Measurements from ENCODE around the gene CDH13.

Gene CDH13

GRCh38 chr16:83310816-83311215 is 684.0 kb downstream of the CDH13 start:
- Mint-ChIP-seq H3K27ac (no peak overlapping the region), H3K9me3 (peaks cover 2% of the 10 kb centered on the region), H3K36me3 (ENCODE audit: low read depth) (no peaks in the 10 kb centered on the region), H3K4me3 (no peak overlapping the region), H3K27me3 (no peaks in the 10 kb centered on the region), H3K4me1 (ENCODE audit: low read depth) (no peaks in the 10 kb centered on the region)
- intact Hi-C loops (cut with micrococcal nuclease) = no loop called here

GRCh38 chr16:83312015-83312717 is 685.4 kb downstream of the CDH13 start:
- H3K9me3 Mint-ChIP-seq = peaks cover 5% of the 10 kb centered on the region
- no peaks in the 10 kb centered on the region for H3K36me3 Mint-ChIP-seq (ENCODE audit: low read depth)
- H3K27me3 Mint-ChIP-seq = no peaks in the 10 kb centered on the region
- no peak overlapping the region for H3K27ac Mint-ChIP-seq
- no peak overlapping the region for H3K4me3 Mint-ChIP-seq
- intact Hi-C loops (cut with micrococcal nuclease) = no loop called here
- H3K4me1 Mint-ChIP-seq (ENCODE audit: low read depth) = no peaks in the 10 kb centered on the region

GRCh38 chr16:83312718-83313245 is 686.0 kb downstream of the CDH13 start:
- Mint-ChIP-seq H3K36me3 (ENCODE audit: low read depth) (no peaks in the 10 kb centered on the region), H3K4me3 (no peak overlapping the region), H3K27ac (no peak overlapping the region), H3K27me3 (no peaks in the 10 kb centered on the region), H3K9me3 (peaks cover 5% of the 10 kb centered on the region), H3K4me1 (ENCODE audit: low read depth) (no peaks in the 10 kb centered on the region)
- intact Hi-C loops (cut with micrococcal nuclease) = no loop called here

GRCh38 chr16:83315271-83315670 is 688.5 kb downstream of the CDH13 start:
- intact Hi-C loops (cut with micrococcal nuclease) = no loop called here
- Mint-ChIP-seq H3K27me3 (no peaks in the 10 kb centered on the region), H3K36me3 (ENCODE audit: low read depth) (no peaks in the 10 kb centered on the region), H3K9me3 (peaks cover 5% of the 10 kb centered on the region), H3K27ac (no peak overlapping the region), H3K4me3 (no peak overlapping the region), H3K4me1 (ENCODE audit: low read depth) (no peaks in the 10 kb centered on the region)

- intact Hi-C loops (cut with micrococcal nuclease) = no loop called here
- Mint-ChIP-seq H3K4me3 (no peak overlapping the region), H3K27me3 (no peaks in the 10 kb centered on the region), H3K9me3 (peaks cover 5% of the 10 kb centered on the region), H3K4me1 (ENCODE audit: low read depth) (no peaks in the 10 kb centered on the region), H3K27ac (no peak overlapping the region), H3K36me3 (ENCODE audit: low read depth) (no peaks in the 10 kb centered on the region)
These were observed 689.7 kb downstream of the CDH13 start for GRCh38 chr16:83316458-83316857.

GRCh38 chr16:83318390-83318789 is 691.6 kb downstream of the CDH13 start:
- Mint-ChIP-seq H3K9me3 (peaks cover 5% of the 10 kb centered on the region), H3K27me3 (peaks cover 1% of the 10 kb centered on the region), H3K4me1 (ENCODE audit: low read depth) (no peaks in the 10 kb centered on the region), H3K27ac (no peak overlapping the region), H3K4me3 (no peak overlapping the region), H3K36me3 (ENCODE audit: low read depth) (no peaks in the 10 kb centered on the region)
- intact Hi-C loops (cut with micrococcal nuclease) = no loop called here

GRCh38 chr16:83328936-83329335 is 702.2 kb downstream of the CDH13 start:
- no peak overlapping the region for H3K4me3 Mint-ChIP-seq
- H3K9me3 Mint-ChIP-seq = no peaks in the 10 kb centered on the region
- H3K4me1 Mint-ChIP-seq (ENCODE audit: low read depth) = no peaks in the 10 kb centered on the region
- H3K27ac Mint-ChIP-seq = no peak overlapping the region
- no peaks in the 10 kb centered on the region for H3K36me3 Mint-ChIP-seq (ENCODE audit: low read depth)
- intact Hi-C loops (cut with micrococcal nuclease) = no loop called here
- H3K27me3 Mint-ChIP-seq = peaks cover 2% of the 10 kb centered on the region

GRCh38 chr16:83329441-83329840 is 702.7 kb downstream of the CDH13 start:
- H3K9me3 Mint-ChIP-seq = no peaks in the 10 kb centered on the region
- H3K36me3 Mint-ChIP-seq (ENCODE audit: low read depth) = no peaks in the 10 kb centered on the region
- peaks cover 2% of the 10 kb centered on the region for H3K27me3 Mint-ChIP-seq
- H3K4me1 Mint-ChIP-seq (ENCODE audit: low read depth) = no peaks in the 10 kb centered on the region
- H3K27ac Mint-ChIP-seq = no peak overlapping the region
- H3K4me3 Mint-ChIP-seq = no peak overlapping the region
- intact Hi-C loops (cut with micrococcal nuclease) = no loop called here

- no peaks in the 10 kb centered on the region for H3K36me3 Mint-ChIP-seq (ENCODE audit: low read depth)
- H3K4me3 Mint-ChIP-seq = no peak overlapping the region
- H3K4me1 Mint-ChIP-seq (ENCODE audit: low read depth) = no peaks in the 10 kb centered on the region
- H3K9me3 Mint-ChIP-seq = no peaks in the 10 kb centered on the region
- H3K27me3 Mint-ChIP-seq = peaks cover 2% of the 10 kb centered on the region
- intact Hi-C loops (cut with micrococcal nuclease) = no loop called here
- H3K27ac Mint-ChIP-seq = no peak overlapping the region
These were observed 703.5 kb downstream of the CDH13 start for GRCh38 chr16:83330251-83330650.

- Mint-ChIP-seq H3K27me3 (no peaks in the 10 kb centered on the region), H3K4me3 (no peak overlapping the region), H3K9me3 (peaks cover 6% of the 10 kb centered on the region), H3K4me1 (ENCODE audit: low read depth) (peaks cover 13% of the 10 kb centered on the region), H3K36me3 (ENCODE audit: low read depth) (no peaks in the 10 kb centered on the region), H3K27ac (no peak overlapping the region)
- intact Hi-C loops (cut with micrococcal nuclease) = no loop called here
These were observed 708.3 kb downstream of the CDH13 start for GRCh38 chr16:83335076-83335475.

GRCh38 chr16:83336603-83337002 is 709.8 kb downstream of the CDH13 start:
- intact Hi-C loops (cut with micrococcal nuclease) = no loop called here
- no peaks in the 10 kb centered on the region for H3K36me3 Mint-ChIP-seq (ENCODE audit: low read depth)
- H3K27me3 Mint-ChIP-seq = no peaks in the 10 kb centered on the region
- H3K4me1 Mint-ChIP-seq (ENCODE audit: low read depth) = peaks cover 13% of the 10 kb centered on the region
- H3K4me3 Mint-ChIP-seq = no peak overlapping the region
- peaks cover 6% of the 10 kb centered on the region for H3K9me3 Mint-ChIP-seq
- H3K27ac Mint-ChIP-seq = no peak overlapping the region

GRCh38 chr16:83338138-83338537 is 711.4 kb downstream of the CDH13 start:
- Mint-ChIP-seq H3K36me3 (ENCODE audit: low read depth) (no peaks in the 10 kb centered on the region), H3K9me3 (peaks cover 6% of the 10 kb centered on the region), H3K4me3 (no peak overlapping the region), H3K27ac (no peak overlapping the region), H3K27me3 (no peaks in the 10 kb centered on the region), H3K4me1 (ENCODE audit: low read depth) (peaks cover 13% of the 10 kb centered on the region)
- intact Hi-C loops (cut with micrococcal nuclease) = no loop called here

GRCh38 chr16:83338941-83339340 is 712.2 kb downstream of the CDH13 start:
- H3K36me3 Mint-ChIP-seq (ENCODE audit: low read depth) = no peaks in the 10 kb centered on the region
- H3K4me3 Mint-ChIP-seq = no peak overlapping the region
- H3K9me3 Mint-ChIP-seq = peaks cover 6% of the 10 kb centered on the region
- H3K4me1 Mint-ChIP-seq (ENCODE audit: low read depth) = peaks cover 13% of the 10 kb centered on the region
- H3K27me3 Mint-ChIP-seq = no peaks in the 10 kb centered on the region
- intact Hi-C loops (cut with micrococcal nuclease) = no loop called here
- no peak overlapping the region for H3K27ac Mint-ChIP-seq

- Mint-ChIP-seq H3K9me3 (no peaks in the 10 kb centered on the region), H3K4me3 (no peak overlapping the region), H3K27me3 (no peaks in the 10 kb centered on the region), H3K27ac (no peak overlapping the region), H3K36me3 (ENCODE audit: low read depth) (no peaks in the 10 kb centered on the region), H3K4me1 (ENCODE audit: low read depth) (peaks cover 7% of the 10 kb centered on the region)
- intact Hi-C loops (cut with micrococcal nuclease) = no loop called here
These were observed 717.2 kb downstream of the CDH13 start for GRCh38 chr16:83343935-83344366.
